ENCODE measurements around the gene DISP3.

Gene DISP3

DNA sequence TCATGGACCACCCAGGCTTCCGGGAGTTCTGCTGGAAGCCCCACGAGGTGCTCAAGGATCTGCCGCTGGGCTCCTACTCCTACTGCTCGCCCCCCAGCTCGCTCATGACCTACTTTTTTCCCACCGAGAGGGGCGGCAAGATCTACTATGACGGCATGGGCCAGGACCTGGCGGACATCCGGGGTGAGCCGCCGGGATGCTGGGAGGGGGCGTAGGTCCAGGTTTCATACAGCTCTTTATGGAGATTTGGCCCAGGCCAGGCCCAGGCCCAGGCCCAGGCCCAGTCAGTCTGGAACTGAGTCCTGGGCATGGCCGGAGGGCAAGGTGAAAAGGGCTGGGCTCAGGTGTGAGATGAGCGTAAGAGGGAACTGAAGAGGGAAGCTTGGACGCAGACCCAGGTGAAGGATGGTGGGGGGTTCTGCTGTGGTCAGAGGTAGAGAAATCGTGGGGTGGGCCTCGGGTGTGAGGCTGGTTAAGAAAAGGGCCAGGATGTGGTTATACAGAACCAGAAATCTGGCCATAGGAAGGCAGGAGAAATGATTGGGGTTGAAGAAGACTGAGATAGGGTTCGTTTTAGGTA lies 23.0 kb downstream of the DISP3 start:
- peaks cover 23% of the 10 kb centered on the region for H3K27me3 Mint-ChIP-seq
- intact Hi-C loops (cut with micrococcal nuclease): no loop called here
- peaks cover 49% of the 10 kb centered on the region for H3K9me3 Mint-ChIP-seq
- no peak overlapping the region for H3K4me3 Mint-ChIP-seq
- no peaks in the 10 kb centered on the region for H3K36me3 Mint-ChIP-seq (ENCODE audit: low read depth)
- no peaks in the 10 kb centered on the region for H3K4me1 Mint-ChIP-seq (ENCODE audit: low read depth)
- H3K27ac Mint-ChIP-seq: no peak overlapping the region

DNA sequence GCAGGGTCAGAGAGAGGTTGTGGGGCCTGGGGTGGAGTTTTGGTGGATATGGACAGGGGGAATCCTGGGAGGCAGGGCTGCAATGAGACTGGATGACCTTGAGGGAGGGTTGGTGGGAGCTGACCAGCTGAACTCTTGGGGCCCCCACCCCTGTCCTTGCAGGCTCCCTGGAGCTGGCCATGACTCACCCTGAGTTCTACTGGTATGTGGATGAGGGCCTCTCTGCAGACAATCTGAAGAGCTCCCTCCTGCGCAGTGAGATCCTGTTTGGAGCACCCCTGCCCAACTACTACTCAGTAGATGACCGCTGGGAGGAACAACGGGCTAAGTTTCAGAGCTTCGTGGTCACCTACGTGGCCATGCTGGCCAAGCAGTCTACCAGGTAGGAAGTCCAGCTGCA lies 23.6 kb downstream of the DISP3 start:
- no peaks in the 10 kb centered on the region for H3K4me1 Mint-ChIP-seq (ENCODE audit: low read depth)
- peaks cover 23% of the 10 kb centered on the region for H3K27me3 Mint-ChIP-seq
- no peaks in the 10 kb centered on the region for H3K36me3 Mint-ChIP-seq (ENCODE audit: low read depth)
- H3K27ac Mint-ChIP-seq: no peak overlapping the region
- H3K9me3 Mint-ChIP-seq: peaks cover 54% of the 10 kb centered on the region
- intact Hi-C loops (cut with micrococcal nuclease): no loop called here
- H3K4me3 Mint-ChIP-seq: no peak overlapping the region

DNA sequence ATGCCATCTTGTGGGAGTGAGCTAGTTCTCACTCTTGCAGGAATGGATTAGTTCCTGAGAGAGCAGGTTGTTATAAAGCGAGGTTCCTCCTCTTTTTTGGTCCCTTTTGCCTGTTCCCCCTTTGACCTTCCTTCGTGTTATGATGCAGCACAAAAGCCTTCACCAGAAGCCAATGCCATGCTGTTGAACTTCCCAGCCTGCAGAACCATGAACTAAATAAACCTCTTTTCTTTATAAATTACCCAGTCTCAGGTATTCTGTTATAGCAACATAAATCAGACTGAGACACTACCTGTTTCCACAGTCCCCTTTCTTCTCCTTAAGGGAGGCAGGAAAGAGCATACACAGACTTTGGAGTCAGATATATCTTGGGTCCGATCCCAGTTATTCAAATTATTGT lies 25.6 kb downstream of the DISP3 start:
- peaks cover 56% of the 10 kb centered on the region for H3K9me3 Mint-ChIP-seq
- intact Hi-C loops (cut with micrococcal nuclease): no loop called here
- H3K36me3 Mint-ChIP-seq (ENCODE audit: low read depth): no peaks in the 10 kb centered on the region
- H3K27me3 Mint-ChIP-seq: peaks cover 20% of the 10 kb centered on the region
- H3K4me3 Mint-ChIP-seq: no peak overlapping the region
- H3K27ac Mint-ChIP-seq: no peak overlapping the region
- H3K4me1 Mint-ChIP-seq (ENCODE audit: low read depth): no peaks in the 10 kb centered on the region

DNA sequence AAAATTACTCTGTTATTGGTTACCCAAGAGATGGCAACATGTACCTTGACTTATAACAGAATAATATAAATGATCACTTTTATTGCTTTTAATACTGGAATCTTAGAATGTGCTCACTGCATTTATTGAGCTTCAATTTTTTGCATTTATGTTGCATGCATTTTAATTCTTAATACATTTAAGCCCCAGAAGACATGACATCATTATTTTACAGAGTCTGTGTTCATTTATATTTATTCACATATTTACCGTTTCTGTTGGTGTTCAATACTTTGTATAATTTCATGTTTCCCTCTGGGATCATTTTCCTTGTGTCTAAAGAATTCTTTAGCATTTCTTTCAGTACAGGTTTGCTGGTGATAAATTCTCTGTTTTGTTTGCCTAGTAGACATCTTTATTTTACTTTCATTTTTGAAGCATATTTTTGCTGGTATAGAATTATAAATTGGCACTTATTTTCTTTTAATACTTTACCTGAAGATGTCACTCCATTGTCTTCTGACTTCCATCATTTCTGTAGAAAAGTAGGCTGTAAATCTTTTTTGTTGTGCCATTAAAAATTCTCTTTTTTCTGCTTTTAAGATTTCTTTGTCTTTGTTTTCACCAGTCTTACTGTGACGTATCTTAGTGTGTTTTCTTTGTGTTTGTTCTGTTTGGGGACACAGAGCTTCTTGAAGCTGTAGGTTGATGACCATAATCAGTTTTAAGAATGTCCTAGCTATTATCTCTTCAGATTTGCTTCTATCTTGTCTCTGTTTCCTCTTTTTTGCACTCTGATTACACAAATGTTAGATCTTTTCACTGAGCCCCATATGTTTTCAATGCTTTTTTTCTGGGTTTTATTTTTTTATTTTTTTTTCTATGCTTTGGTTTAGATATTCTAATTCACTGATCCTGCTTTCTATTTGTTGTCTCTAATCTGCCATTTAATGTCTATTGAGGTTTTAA lies 26.9 kb downstream of the DISP3 start:
- Mint-ChIP-seq H3K27me3 (peaks cover 14% of the 10 kb centered on the region), H3K4me3 (no peak overlapping the region), H3K9me3 (peaks cover 56% of the 10 kb centered on the region), H3K4me1 (ENCODE audit: low read depth) (no peaks in the 10 kb centered on the region), H3K27ac (no peak overlapping the region), H3K36me3 (ENCODE audit: low read depth) (no peaks in the 10 kb centered on the region)
- intact Hi-C loops (cut with micrococcal nuclease): no loop called here

DNA sequence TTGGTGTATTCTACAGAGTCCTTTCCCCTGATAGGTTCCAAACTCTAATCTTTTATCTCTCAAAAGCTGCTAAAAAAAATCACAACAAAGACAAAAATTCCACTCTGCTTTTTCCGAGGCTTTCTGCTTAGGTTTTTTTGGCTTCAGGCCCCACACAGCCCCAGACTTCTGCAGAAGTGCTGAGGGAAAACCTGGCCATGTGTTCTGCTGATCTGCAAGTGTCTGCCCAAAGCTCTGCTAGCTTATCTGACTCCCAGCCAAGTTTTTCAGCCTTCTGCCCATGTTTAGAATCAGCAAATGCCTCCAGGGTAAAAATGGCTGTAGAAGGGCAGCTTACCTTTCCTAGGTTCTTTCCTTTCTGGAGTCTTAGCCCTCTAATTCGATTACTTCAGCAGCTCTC lies 28.4 kb downstream of the DISP3 start:
- Mint-ChIP-seq H3K9me3 (peaks cover 53% of the 10 kb centered on the region), H3K4me3 (no peak overlapping the region), H3K4me1 (ENCODE audit: low read depth) (no peaks in the 10 kb centered on the region), H3K27me3 (peaks cover under 1% of the 10 kb centered on the region), H3K27ac (no peak overlapping the region), H3K36me3 (ENCODE audit: low read depth) (no peaks in the 10 kb centered on the region)
- intact Hi-C loops (cut with micrococcal nuclease): no loop called here

DNA sequence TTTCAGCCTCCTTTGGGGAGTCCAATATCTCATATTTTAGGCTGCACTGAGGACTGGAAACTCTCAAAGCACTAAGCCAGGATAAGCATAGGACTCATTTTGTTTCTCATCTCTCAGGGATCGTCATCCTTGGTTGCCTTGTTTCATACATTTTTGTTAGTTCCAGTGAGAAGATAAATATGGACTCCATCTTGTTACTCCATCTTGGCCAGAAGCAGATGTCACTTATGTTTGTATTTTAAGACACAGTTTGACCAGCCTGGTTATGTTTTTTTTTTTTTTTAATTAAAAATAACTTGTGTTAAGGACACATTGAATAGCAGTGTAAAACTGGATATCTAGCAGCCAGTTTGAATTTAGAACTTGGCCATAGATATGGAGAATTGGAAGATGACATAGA lies 34.7 kb downstream of the DISP3 start:
- H3K4me1 Mint-ChIP-seq (ENCODE audit: low read depth): no peaks in the 10 kb centered on the region
- H3K36me3 Mint-ChIP-seq (ENCODE audit: low read depth): no peaks in the 10 kb centered on the region
- no peak overlapping the region for H3K4me3 Mint-ChIP-seq
- no peaks in the 10 kb centered on the region for H3K27me3 Mint-ChIP-seq
- H3K9me3 Mint-ChIP-seq: peaks cover 12% of the 10 kb centered on the region
- intact Hi-C loops (cut with micrococcal nuclease): no loop called here
- H3K27ac Mint-ChIP-seq: no peak overlapping the region

DNA sequence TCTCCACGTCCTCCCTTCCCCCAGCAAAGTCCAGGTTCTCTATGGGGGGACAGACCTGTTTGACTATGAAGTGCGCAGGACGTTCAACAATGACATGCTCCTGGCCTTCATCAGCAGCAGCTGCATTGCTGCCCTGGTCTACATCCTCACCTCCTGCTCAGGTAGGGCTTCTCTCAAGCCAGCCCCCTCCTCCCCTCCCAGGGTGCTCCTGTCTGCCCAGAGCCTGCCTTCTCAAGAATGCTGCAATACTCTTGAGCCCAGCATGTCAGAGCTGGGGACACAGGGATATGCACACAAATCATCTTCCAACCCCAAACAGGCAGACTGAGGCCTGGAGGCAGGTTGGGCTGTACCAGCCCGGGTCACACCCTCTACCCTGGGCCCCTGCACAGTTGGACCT lies 35.4 kb downstream of the DISP3 start:
- Mint-ChIP-seq H3K36me3 (ENCODE audit: low read depth) (no peaks in the 10 kb centered on the region), H3K9me3 (peaks cover 12% of the 10 kb centered on the region), H3K4me3 (no peak overlapping the region), H3K27ac (no peak overlapping the region), H3K27me3 (no peaks in the 10 kb centered on the region), H3K4me1 (ENCODE audit: low read depth) (no peaks in the 10 kb centered on the region)
- intact Hi-C loops (cut with micrococcal nuclease): no loop called here

DNA sequence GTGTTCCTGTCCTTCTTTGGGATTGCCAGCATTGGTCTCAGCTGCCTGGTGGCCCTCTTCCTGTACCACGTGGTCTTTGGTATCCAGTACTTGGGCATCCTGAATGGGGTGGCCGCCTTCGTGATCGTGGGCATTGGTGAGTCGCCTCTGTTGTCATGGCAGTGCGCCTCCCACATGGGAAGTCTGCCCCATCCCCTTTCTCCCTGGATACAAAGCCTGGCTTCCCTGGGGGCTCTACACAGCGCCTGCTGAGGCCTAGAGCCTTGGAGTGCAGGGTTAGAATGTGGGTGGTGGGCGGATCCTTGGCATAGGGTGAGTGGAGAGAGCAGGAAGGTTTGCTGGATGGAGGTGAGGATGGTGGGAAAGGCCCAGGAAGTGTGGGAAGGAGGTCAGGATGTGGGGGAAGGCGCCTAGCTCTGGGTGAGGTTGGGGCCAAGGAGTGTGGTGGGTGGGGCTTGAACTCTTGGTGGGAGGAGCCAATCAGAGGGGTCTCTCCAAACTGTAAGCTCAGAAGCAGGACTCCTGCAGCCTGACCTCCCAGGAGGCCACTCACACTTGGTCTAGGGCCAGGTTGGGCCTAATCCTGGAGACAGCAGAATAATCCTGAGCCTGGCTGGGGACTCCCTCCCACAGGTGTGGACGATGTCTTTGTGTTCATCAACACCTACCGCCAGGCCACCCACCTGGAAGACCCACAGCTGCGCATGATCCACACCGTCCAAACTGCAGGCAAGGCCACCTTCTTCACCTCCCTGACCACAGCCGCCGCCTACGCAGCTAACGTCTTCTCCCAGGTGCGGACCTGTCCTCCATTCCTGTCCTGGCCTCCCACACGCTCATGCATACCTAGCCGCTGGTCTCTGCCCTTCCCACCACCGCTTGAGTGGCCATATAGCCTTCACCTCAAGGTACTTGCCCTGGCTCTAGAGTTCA lies 36.7 kb downstream of the DISP3 start:
- Mint-ChIP-seq H3K27ac (no peak overlapping the region), H3K9me3 (peaks cover 12% of the 10 kb centered on the region), H3K27me3 (no peaks in the 10 kb centered on the region), H3K4me1 (ENCODE audit: low read depth) (no peaks in the 10 kb centered on the region), H3K36me3 (ENCODE audit: low read depth) (no peaks in the 10 kb centered on the region), H3K4me3 (no peak overlapping the region)
- intact Hi-C loops (cut with micrococcal nuclease): no loop called here

DNA sequence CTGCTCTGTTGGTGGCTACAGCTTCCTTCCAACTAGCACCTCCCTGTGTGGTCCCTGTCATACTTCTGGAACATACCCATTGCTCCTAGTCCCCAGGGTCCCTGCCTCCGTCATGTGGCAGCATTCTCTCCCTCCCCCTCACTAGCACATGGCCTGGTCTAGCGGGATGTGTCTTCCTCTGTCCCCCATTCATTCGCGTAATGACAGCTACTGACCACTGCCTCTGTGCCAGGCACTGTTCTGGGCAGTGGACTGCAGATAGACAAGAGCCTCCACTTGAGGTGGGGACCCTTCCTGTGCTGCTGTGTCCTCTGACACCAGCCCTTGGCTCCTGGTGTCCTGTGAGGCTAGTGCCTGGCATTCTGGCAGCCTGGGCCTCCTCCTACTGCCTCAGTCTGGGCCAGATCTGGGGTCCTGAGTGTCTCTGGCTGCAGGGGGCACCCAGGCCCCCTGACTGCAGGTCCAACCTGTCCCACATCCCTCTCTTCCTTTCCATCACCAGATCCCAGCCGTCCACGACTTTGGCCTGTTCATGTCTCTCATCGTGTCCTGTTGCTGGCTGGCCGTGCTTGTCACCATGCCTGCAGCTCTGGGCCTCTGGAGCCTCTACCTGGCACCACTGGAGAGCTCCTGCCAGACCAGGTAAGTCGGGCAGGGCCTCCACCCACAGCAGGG lies 38.1 kb downstream of the DISP3 start:
- Mint-ChIP-seq H3K9me3 (peaks cover 7% of the 10 kb centered on the region), H3K27me3 (no peaks in the 10 kb centered on the region), H3K4me3 (no peak overlapping the region), H3K27ac (no peak overlapping the region), H3K36me3 (ENCODE audit: low read depth) (no peaks in the 10 kb centered on the region), H3K4me1 (ENCODE audit: low read depth) (no peaks in the 10 kb centered on the region)
- intact Hi-C loops (cut with micrococcal nuclease): no loop called here

DNA sequence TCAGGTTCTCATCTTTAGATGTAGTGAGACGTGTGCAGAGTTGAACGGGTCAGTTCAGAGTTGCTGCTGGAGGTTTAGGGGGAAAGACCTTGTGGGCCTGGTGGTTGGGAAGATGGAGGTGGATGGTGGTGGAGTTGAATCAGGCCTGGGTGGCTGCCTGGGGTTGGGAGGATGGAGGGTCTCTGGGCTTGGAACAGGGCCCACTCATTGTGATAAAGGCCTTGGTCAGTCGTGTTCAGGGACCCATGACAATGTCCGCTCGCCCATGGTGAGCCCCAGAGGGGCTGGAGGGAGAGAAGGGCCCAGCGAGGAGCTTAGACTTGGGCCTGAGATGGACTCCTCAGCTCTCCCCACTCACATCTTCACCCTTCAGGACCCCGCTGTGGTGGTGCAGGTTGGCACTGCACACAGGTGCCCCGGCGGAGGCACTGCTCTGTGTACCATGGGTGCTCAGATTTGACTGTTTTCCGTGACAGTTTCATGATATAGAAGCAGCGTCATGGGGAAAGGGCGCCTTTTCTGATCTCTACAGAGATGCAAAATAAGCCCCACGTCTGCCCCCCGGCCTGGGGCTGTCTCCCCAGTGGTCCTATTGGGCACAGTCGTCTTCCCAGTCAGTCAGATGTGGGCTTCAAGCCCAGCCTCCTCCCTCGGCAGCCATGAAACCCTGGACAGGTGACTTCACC lies 39.2 kb downstream of the DISP3 start:
- no peaks in the 10 kb centered on the region for H3K36me3 Mint-ChIP-seq (ENCODE audit: low read depth)
- no peak overlapping the region for H3K4me3 Mint-ChIP-seq
- intact Hi-C loops (cut with micrococcal nuclease): no loop called here
- no peaks in the 10 kb centered on the region for H3K9me3 Mint-ChIP-seq
- H3K27me3 Mint-ChIP-seq: no peaks in the 10 kb centered on the region
- no peaks in the 10 kb centered on the region for H3K4me1 Mint-ChIP-seq (ENCODE audit: low read depth)
- no peak overlapping the region for H3K27ac Mint-ChIP-seq

DNA sequence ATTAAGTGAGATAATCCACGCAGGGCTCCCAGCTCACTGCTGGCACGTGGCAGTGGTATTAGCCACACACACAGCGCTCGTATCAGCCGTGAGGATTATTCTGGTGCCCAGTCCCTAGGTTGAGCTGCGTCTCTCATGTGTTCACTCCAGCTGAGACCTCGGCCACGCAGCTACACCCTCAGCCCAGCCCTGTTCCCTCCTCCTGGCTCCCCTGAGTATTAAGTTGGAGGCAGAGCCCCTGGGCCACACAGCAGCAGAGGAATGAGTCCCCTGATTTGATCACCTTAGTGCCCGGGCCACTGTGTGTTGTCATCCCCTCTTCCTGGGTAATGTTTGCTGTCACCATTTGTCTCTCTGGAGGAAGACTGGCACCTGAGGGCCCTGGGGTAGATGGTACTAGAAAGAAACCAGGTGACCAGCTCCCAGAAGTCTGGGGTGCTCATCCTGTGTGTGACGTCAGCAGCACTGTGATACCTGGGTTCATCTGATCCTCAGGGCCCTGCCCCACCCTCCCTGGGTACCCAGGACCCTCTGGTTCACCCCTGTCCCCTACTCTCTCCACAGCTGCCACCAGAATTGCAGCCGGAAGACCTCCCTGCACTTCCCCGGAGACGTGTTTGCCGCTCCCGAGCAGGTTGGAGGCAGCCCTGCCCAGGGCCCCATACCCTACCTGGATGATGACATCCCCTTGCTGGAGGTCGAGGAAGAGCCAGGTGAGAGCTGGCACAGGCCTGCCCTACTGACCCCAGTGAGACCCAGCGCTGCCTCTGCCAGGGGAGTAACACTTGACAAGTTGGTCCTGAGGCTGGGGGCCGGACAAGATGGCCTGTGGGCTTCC lies 40.1 kb downstream of the DISP3 start:
- Mint-ChIP-seq H3K27me3 (no peaks in the 10 kb centered on the region), H3K36me3 (ENCODE audit: low read depth) (no peaks in the 10 kb centered on the region), H3K27ac (no peak overlapping the region), H3K4me1 (ENCODE audit: low read depth) (no peaks in the 10 kb centered on the region), H3K4me3 (no peak overlapping the region), H3K9me3 (no peaks in the 10 kb centered on the region)
- intact Hi-C loops (cut with micrococcal nuclease): no loop called here

DNA sequence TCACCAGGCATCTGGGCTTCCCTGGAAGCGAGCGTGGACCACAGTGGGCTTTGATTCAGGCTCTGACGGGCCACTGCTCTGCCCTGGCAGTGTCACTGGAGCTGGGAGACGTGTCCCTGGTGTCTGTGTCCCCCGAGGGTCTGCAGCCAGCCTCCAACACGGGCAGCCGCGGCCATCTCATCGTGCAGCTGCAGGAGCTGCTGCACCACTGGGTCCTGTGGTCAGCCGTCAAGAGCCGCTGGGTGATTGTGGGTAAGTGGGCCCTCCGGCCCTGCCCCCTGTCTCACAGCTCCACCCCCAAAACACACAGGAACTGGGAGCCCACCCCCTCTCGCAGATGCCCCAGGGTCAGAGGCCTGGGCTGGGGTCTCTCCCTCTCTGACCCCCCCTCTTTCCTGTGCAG lies 40.7 kb downstream of the DISP3 start:
- intact Hi-C loops (cut with micrococcal nuclease): no loop called here
- no peak overlapping the region for H3K4me3 Mint-ChIP-seq
- H3K27ac Mint-ChIP-seq: no peak overlapping the region
- no peaks in the 10 kb centered on the region for H3K27me3 Mint-ChIP-seq
- H3K9me3 Mint-ChIP-seq: no peaks in the 10 kb centered on the region
- no peaks in the 10 kb centered on the region for H3K36me3 Mint-ChIP-seq (ENCODE audit: low read depth)
- no peaks in the 10 kb centered on the region for H3K4me1 Mint-ChIP-seq (ENCODE audit: low read depth)
